ENCODE measurements around the gene ZNF526. TPM values are rescaled to one million over a fixed set of nuclear protein-coding genes. Genes with fewer than 3 reads are reported as not detected.

ZNF526 gene
- total RNA-seq, 2 donors from 2014 or later: 4.9 to 6.0 TPM

- no peak overlapping the region for H3K4me3 ChIP-seq
- peak overlapping the region in 2 of 4 donors; percentile 33 to 59 for H3K27ac ChIP-seq
- intact Hi-C loops (cut with DNase I): loop anchor here (5.0 kb wide), 1 partner anchor 45 kb away; no protein-coding TSS in a partner anchor
- 50 to 61% methylated on average over 3 to 7 of the region's 7 CpGs for whole genome bisulfite sequencing, 2 donors
- DNase-seq (no peak), ATAC-seq (no peak)
- H3K4me1 ChIP-seq: peaks cover 49% of the 10 kb centered on the region
- H3K9me3 ChIP-seq: no peaks in the 10 kb centered on the region
- TF ChIP-seq CTCF (IDR thresholded peaks at IDR 0.05) (no peak), POLR2A (IDR thresholded peaks at IDR 0.05) (no peak)
- H3K27me3 ChIP-seq: no peaks in the 10 kb centered on the region
- peaks cover 0 to 9% of the 10 kb centered on the region in 2 donors for H3K36me3 ChIP-seq (replicated peaks in 1 of 2; ENCODE audit: insufficient read depth in 1 of 2, low read depth in 2 of 2)
These were observed 27.0 kb downstream of the ZNF526 start for GRCh38 chr19:42246922-42247639.

- ATAC-seq (no peak), DNase-seq (no peak)
- TF ChIP-seq POLR2A (IDR thresholded peaks at IDR 0.05): no peak
- TF ChIP-seq CTCF (IDR thresholded peaks at IDR 0.05): no peak
- WGBS, 2 donors: 88 to 89% methylated on average over 5 of the region's 6 CpGs
- Histone ChIP-seq H3K36me3 (replicated peaks in 1 of 2; ENCODE audit: insufficient read depth in 1 of 2, low read depth in 2 of 2) (peaks cover 0 to 9% of the 10 kb centered on the region in 2 donors), H3K4me3 (no peak overlapping the region), H3K27me3 (no peaks in the 10 kb centered on the region), H3K4me1 (peaks cover 54% of the 10 kb centered on the region), H3K9me3 (no peaks in the 10 kb centered on the region), H3K27ac (no peak overlapping the region)
- intact Hi-C loops (cut with DNase I): loop anchor here (5.0 kb wide), 1 partner anchor 45 kb away; no protein-coding TSS in a partner anchor
These were observed 27.6 kb downstream of the ZNF526 start for GRCh38 chr19:42247640-42248199.

- DNase-seq: no peak
- peaks cover 59% of the 10 kb centered on the region for H3K4me1 ChIP-seq
These were observed 28.4 kb downstream of the ZNF526 start for GRCh38 chr19:42248270-42249148.

More at GRCh38 chr19:42248270-42249148, 28.4 kb downstream of the ZNF526 start:
- Histone ChIP-seq H3K36me3 (replicated peaks in 1 of 2; ENCODE audit: insufficient read depth in 1 of 2, low read depth in 2 of 2) (peaks cover 0 to 9% of the 10 kb centered on the region in 2 donors), H3K27me3 (no peaks in the 10 kb centered on the region), H3K4me3 (no peak overlapping the region), H3K27ac (no peak overlapping the region), H3K9me3 (no peaks in the 10 kb centered on the region)
- intact Hi-C loops (cut with DNase I): loop anchor here (5.0 kb wide), 1 partner anchor 44 kb away; no protein-coding TSS in a partner anchor
- TF ChIP-seq CTCF (IDR thresholded peaks at IDR 0.05) (no peak), POLR2A (IDR thresholded peaks at IDR 0.05) (no peak)
- 89 to 94% methylated on average over 33 to 39 of the region's 41 CpGs for WGBS, 2 donors
- ATAC-seq: no peak

All from body of pancreas (tissue), 4 donors.